SK-N-SH (cell line): Measurements from ENCODE around the gene TPCN2. TPM values are rescaled to one million over a fixed set of nuclear protein-coding genes. Genes with fewer than 3 reads are reported as not detected.

Source experiments
- CTCF ChIA-PET: fragments of 300-600, 350-600 bp; formaldehyde crosslinking; extraction: SDS; loops from one replicate; lab custom pipeline; 2021; lab: Yijun Ruan, JAX
- POLR2A ChIA-PET: fragments of 350-600 bp; sonication (Branson Sonifier 250); formaldehyde crosslinking; extraction: SDS; loops from one replicate; lab custom pipeline; 2020; ENCODE audit warnings: antibody characterized with exemption, inconsistent platforms; lab: Yijun Ruan, JAX
- DNase-seq: peaks from one replicate; pipeline ENCODE4 v3.0.0; 2012
- H2AFZ ChIP-seq: fragments of 200-600 bp; sonication (generic); 2 replicates; pipeline ENCODE4 v1.8.1; 2016; ENCODE audit warnings: antibody characterized with exemption, mild to moderate bottlenecking, low read depth
- H3F3A ChIP-seq: fragments of 200-600 bp; sonication (generic); replicated peaks from 2 replicates; pipeline ENCODE3; 2016; ENCODE audit warnings: antibody characterized with exemption, mild to moderate bottlenecking; ENCODE audit not compliant: insufficient read depth
- H3K27ac ChIP-seq, 2 experiments: fragments of 200-500 bp in 1 of 2; fragments of 200-600 bp in 1 of 2; sonication (Bioruptor generic) in 1 of 2; sonication (generic), shearing (Covaris generic) in 1 of 2; 2 replicates each; pipeline versions ENCODE4 v1.5.1 to v1.6.1; 2014 to 2016; ENCODE audit warnings: low read depth in 2 of 2, inconsistent platforms in 1 of 2, low read length in 1 of 2, mild to moderate bottlenecking in 1 of 2, mixed read lengths in 1 of 2
- H3K27me3 ChIP-seq: fragments of 200-600 bp; sonication (generic), shearing (Covaris generic); 2 replicates; pipeline ENCODE4 v1.6.1; 2016; ENCODE audit warnings: mixed run types; ENCODE audit not compliant: insufficient read depth
- H3K36me3 ChIP-seq, 2 experiments: fragments of 200-500 bp in 1 of 2; fragments of 200-600 bp in 1 of 2; sonication (Bioruptor generic) in 1 of 2; sonication (generic) in 1 of 2; replicated peaks in 1 of 2; 2 replicates each; pipeline versions ENCODE3 to v1.5.1; 2014 to 2016; ENCODE audit warnings: low read length in 1 of 2, mild to moderate bottlenecking in 1 of 2; ENCODE audit not compliant: insufficient read depth in 2 of 2, control insufficient read depth in 1 of 2
- H3K4me1 ChIP-seq, 2 experiments: fragments of 200-500 bp in 1 of 2; fragments of 200-600 bp in 1 of 2; sonication (Bioruptor generic) in 1 of 2; sonication (generic), shearing (Covaris generic) in 1 of 2; 2 replicates each; pipeline versions ENCODE4 v1.5.1 to v1.6.1; 2014 to 2016; ENCODE audit warnings: low read depth in 1 of 2, low read length in 1 of 2, mixed run types in 1 of 2; ENCODE audit not compliant: insufficient read depth in 2 of 2, control insufficient read depth in 1 of 2
- H3K4me2 ChIP-seq: fragments of 200-600 bp; sonication (generic), shearing (Covaris generic); 2 replicates; pipeline ENCODE4 v1.6.1; 2017; ENCODE audit warnings: mixed run types
- H3K4me3 ChIP-seq, 2 experiments: fragments of 200-500 bp in 1 of 2; fragments of 200-600 bp in 1 of 2; sonication (Bioruptor generic) in 1 of 2; sonication (generic), shearing (Covaris generic) in 1 of 2; 2 replicates each; pipeline versions ENCODE4 v1.5.1 to v1.8.1; 2014 to 2016; ENCODE audit warnings: low read depth in 2 of 2, inconsistent platforms in 1 of 2, low read length in 1 of 2, mild to moderate bottlenecking in 1 of 2, mixed read lengths in 1 of 2, moderate library complexity in 1 of 2
- H3K79me2 ChIP-seq: fragments of 200-600 bp; sonication (generic); 2 replicates; pipeline ENCODE4 v1.8.1; 2017; ENCODE audit warnings: mild to moderate bottlenecking; ENCODE audit not compliant: insufficient read depth
- H3K9ac ChIP-seq: fragments of 200-600 bp; sonication (generic); 2 replicates; pipeline ENCODE4 v1.6.1; 2017; ENCODE audit warnings: mixed run types
- H3K9me2 ChIP-seq: fragments of 200-600 bp; sonication (generic); 2 replicates; pipeline ENCODE4 v1.6.1; 2017; ENCODE audit warnings: mixed run types
- H3K9me3 ChIP-seq: fragments of 200-600 bp; sonication (generic); 2 replicates; pipeline ENCODE4 v1.6.1; 2017; ENCODE audit warnings: mixed run types, mild to moderate bottlenecking, moderate library complexity
- H4K20me1 ChIP-seq: fragments of 200-600 bp; sonication (generic); 2 replicates; pipeline ENCODE4 v1.6.1; 2017; ENCODE audit warnings: mild to moderate bottlenecking, mixed run types; ENCODE audit not compliant: insufficient read depth
- CHD2 ChIP-seq: fragments of 150-350 bp; IDR thresholded peaks from 2 replicates; pipeline ENCODE4 v1.6.1; 2018; ENCODE audit warnings: low read length; ENCODE audit not compliant: partially characterized antibody
- ELF1 ChIP-seq: IDR thresholded peaks from 2 replicates; pipeline ENCODE4 v1.4.0; 2012
- EP300 ChIP-seq, 2 experiments: IDR thresholded peaks; 2 replicates each; pipeline versions ENCODE4 v1.4.0 to v1.6.1; 2012; ENCODE audit warnings: borderline replicate concordance in 1 of 2, low read depth in 1 of 2, low read length in 1 of 2
- FOSL2 ChIP-seq: IDR thresholded peaks from 2 replicates; pipeline ENCODE4 v1.4.0; 2012; ENCODE audit warnings: low read depth, mild to moderate bottlenecking, moderate library complexity, borderline replicate concordance
- GATA2 ChIP-seq: sonication (generic); formaldehyde crosslinking; IDR thresholded peaks from 2 replicates; pipeline ENCODE4 v1.5.0; 2020; ENCODE audit warnings: mild to moderate bottlenecking, missing genetic modification reagents
- NRF1 ChIP-seq: IDR thresholded peaks from 2 replicates; pipeline ENCODE4 v1.6.1; 2012; ENCODE audit warnings: low read depth, mild to moderate bottlenecking, low read length
- RAD21 ChIP-seq: IDR thresholded peaks from 2 replicates; pipeline ENCODE4 v1.6.1; 2012; ENCODE audit warnings: mild to moderate bottlenecking, low read length
- TEAD4 ChIP-seq: IDR thresholded peaks from 2 replicates; pipeline ENCODE4 v1.4.0; 2012; ENCODE audit warnings: mild to moderate bottlenecking, borderline replicate concordance; ENCODE audit not compliant: insufficient read depth
- WGBS: methylation state at CpG from one replicate; pipeline ENCODE4 v1.1.6; 2017; ENCODE audit warnings: low lambda C conversion rate; 5-methylcytosine and 5-hydroxymethylcytosine counted together
- polyA plus RNA-seq, 3 experiments: library from polyadenylated mRNA; depleted of rRNA; stranded (reverse); fragments of >200 nt; gene quantifications; 2 replicates each; pipeline ENCODE4 v1.2.3, GENCODE V29; 2012
- TF ChIP-seq, protein P1 (sequence below): IDR thresholded peaks from 2 replicates; pipeline ENCODE4 v1.6.1; 2012; ENCODE audit warnings: mild to moderate bottlenecking, low read depth, low read length, moderate library complexity
- TF ChIP-seq, protein P2 (sequence below): IDR thresholded peaks from 2 replicates; pipeline ENCODE4 v1.4.0; 2012; ENCODE audit warnings: low read depth, borderline replicate concordance
- TF ChIP-seq, protein P3 (sequence below): IDR thresholded peaks from 2 replicates; pipeline ENCODE4 v1.4.0; 2012; ENCODE audit warnings: low read depth, borderline replicate concordance
- TF ChIP-seq, protein P4 (sequence below): fragments of 150-350 bp; IDR thresholded peaks from 2 replicates; pipeline ENCODE4 v1.6.1; 2016; ENCODE audit warnings: mild to moderate bottlenecking, low read depth, low read length
- TF ChIP-seq, protein P5 (sequence below): IDR thresholded peaks from 2 replicates; pipeline ENCODE4; 2012

Gene TPCN2
- polyA plus RNA-seq, 1 of the 3 experiments (the other 2 are of a cell fraction), result 8.7 TPM

DNA sequence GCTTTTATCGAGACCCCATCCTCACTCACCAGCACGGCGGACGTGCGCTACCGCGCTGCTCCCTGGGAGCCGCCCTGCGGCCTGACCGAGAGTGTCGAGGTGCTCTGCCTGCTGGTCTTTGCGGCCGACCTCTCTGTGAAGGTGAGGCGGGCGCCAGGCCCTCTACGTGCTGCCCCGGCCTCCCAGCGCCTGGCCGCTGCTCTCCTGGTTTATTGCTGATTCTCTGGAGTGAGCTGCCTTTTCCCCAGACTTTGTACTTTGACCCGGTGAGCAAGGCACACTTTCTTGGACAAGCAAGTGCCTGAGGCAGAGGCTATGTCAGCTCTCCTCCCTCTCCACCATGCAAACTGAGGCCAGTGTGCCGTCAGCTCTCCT is 6.5 kb downstream of the TPCN2 start:
- Histone ChIP-seq H3K36me3 (peaks cover 0 to 20% of the 10 kb centered on the region in 2 experiments), H3K27me3 (no peaks in the 10 kb centered on the region), H3K79me2 (peaks cover 15% of the 10 kb centered on the region; the same call in 1 of the 2 replicates), H3K9ac (no peak overlapping the region), H3K4me2 (no peak overlapping the region), H3K4me1 (peaks cover 0 to 2% of the 10 kb centered on the region in 2 experiments; a peak in 1 of 4 replicates), H3K27ac (no peak overlapping the region), H3F3A (no peaks in the 10 kb centered on the region), H3K9me2 (no peaks in the 10 kb centered on the region), H2AFZ (no peak overlapping the region), H4K20me1 (0 out of 2 replicates have a peak, but pooled peaks cover 4% of the 10 kb centered on the region), H3K4me3 (no peak overlapping the region), H3K9me3 (no peaks in the 10 kb centered on the region)
- WGBS, result 94% methylated on average over 20 of the region's 21 CpGs
- ChIA-PET CTCF (interaction anchor here (0.8 to 1.5 kb wide), 2 partner anchors 11 to 46 kb away, joined by 4 to 5 read pairs; no protein-coding TSS in a partner anchor), POLR2A (no interaction called here)
- no peak for DNase-seq
- TF ChIP-seq ELF1, result no peak
- TF ChIP-seq, protein P1, sequence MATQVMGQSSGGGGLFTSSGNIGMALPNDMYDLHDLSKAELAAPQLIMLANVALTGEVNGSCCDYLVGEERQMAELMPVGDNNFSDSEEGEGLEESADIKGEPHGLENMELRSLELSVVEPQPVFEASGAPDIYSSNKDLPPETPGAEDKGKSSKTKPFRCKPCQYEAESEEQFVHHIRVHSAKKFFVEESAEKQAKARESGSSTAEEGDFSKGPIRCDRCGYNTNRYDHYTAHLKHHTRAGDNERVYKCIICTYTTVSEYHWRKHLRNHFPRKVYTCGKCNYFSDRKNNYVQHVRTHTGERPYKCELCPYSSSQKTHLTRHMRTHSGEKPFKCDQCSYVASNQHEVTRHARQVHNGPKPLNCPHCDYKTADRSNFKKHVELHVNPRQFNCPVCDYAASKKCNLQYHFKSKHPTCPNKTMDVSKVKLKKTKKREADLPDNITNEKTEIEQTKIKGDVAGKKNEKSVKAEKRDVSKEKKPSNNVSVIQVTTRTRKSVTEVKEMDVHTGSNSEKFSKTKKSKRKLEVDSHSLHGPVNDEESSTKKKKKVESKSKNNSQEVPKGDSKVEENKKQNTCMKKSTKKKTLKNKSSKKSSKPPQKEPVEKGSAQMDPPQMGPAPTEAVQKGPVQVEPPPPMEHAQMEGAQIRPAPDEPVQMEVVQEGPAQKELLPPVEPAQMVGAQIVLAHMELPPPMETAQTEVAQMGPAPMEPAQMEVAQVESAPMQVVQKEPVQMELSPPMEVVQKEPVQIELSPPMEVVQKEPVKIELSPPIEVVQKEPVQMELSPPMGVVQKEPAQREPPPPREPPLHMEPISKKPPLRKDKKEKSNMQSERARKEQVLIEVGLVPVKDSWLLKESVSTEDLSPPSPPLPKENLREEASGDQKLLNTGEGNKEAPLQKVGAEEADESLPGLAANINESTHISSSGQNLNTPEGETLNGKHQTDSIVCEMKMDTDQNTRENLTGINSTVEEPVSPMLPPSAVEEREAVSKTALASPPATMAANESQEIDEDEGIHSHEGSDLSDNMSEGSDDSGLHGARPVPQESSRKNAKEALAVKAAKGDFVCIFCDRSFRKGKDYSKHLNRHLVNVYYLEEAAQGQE, result no peak
- TF ChIP-seq, protein P2, sequence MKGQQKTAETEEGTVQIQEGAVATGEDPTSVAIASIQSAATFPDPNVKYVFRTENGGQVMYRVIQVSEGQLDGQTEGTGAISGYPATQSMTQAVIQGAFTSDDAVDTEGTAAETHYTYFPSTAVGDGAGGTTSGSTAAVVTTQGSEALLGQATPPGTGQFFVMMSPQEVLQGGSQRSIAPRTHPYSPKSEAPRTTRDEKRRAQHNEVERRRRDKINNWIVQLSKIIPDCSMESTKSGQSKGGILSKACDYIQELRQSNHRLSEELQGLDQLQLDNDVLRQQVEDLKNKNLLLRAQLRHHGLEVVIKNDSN, result no peak
- TF ChIP-seq FOSL2, result no peak
- no peak for TF ChIP-seq GATA2 (CRISPR knock-in tag)
- no peak for TF ChIP-seq CHD2
- TF ChIP-seq NRF1, result no peak
- TF ChIP-seq, protein P3, sequence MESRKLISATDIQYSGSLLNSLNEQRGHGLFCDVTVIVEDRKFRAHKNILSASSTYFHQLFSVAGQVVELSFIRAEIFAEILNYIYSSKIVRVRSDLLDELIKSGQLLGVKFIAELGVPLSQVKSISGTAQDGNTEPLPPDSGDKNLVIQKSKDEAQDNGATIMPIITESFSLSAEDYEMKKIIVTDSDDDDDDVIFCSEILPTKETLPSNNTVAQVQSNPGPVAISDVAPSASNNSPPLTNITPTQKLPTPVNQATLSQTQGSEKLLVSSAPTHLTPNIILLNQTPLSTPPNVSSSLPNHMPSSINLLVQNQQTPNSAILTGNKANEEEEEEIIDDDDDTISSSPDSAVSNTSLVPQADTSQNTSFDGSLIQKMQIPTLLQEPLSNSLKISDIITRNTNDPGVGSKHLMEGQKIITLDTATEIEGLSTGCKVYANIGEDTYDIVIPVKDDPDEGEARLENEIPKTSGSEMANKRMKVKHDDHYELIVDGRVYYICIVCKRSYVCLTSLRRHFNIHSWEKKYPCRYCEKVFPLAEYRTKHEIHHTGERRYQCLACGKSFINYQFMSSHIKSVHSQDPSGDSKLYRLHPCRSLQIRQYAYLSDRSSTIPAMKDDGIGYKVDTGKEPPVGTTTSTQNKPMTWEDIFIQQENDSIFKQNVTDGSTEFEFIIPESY, result no peak
- TF ChIP-seq RAD21, result no peak
- no peak for TF ChIP-seq TEAD4
- no peak for TF ChIP-seq EP300 (IDR thresholded peaks at IDR 0.05; ENCODE audit: borderline replicate concordance in 1 of 2, low read depth in 1 of 2, low read length in 1 of 2)
- TF ChIP-seq, protein P4, sequence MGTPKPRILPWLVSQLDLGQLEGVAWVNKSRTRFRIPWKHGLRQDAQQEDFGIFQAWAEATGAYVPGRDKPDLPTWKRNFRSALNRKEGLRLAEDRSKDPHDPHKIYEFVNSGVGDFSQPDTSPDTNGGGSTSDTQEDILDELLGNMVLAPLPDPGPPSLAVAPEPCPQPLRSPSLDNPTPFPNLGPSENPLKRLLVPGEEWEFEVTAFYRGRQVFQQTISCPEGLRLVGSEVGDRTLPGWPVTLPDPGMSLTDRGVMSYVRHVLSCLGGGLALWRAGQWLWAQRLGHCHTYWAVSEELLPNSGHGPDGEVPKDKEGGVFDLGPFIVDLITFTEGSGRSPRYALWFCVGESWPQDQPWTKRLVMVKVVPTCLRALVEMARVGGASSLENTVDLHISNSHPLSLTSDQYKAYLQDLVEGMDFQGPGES, result no peak
- TF ChIP-seq, protein P5, sequence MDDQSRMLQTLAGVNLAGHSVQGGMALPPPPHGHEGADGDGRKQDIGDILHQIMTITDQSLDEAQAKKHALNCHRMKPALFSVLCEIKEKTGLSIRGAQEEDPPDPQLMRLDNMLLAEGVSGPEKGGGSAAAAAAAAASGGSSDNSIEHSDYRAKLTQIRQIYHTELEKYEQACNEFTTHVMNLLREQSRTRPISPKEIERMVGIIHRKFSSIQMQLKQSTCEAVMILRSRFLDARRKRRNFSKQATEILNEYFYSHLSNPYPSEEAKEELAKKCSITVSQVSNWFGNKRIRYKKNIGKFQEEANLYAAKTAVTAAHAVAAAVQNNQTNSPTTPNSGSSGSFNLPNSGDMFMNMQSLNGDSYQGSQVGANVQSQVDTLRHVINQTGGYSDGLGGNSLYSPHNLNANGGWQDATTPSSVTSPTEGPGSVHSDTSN, result no peak
